C4-2B (cell line): ENCODE data around the gene ATOSB.

Source experiments
- CTCF ChIP-seq: fragments of 450-650 bp; conservative IDR thresholded peaks from 2 replicates; pipeline ENCODE4 v1.5.1; 2017; ENCODE audit warnings: mild to moderate bottlenecking
- ZFX ChIP-seq: fragments of 450-650 bp; IDR thresholded peaks from 2 replicates; pipeline ENCODE4 v1.6.1; 2017

GRCh38 chr9:35114113-35114839, 1.4 kb downstream of the ATOSB start:
- no peak for TF ChIP-seq CTCF
- TF ChIP-seq ZFX, result no peak
